GM12878 (cell line): Measurements from ENCODE around the gene LRRC57. TPM values are rescaled to one million over a fixed set of nuclear protein-coding genes. Genes with fewer than 3 reads are reported as not detected.

ENCODE experiments used
- CTCF ChIP-seq, 3 experiments: IDR thresholded peaks in 2 of 3; conservative IDR thresholded peaks in 1 of 3; 2 replicates each; pipeline ENCODE4 v1.5.1; 2011; ENCODE audit warnings: low read depth in 3 of 3, low read length in 3 of 3, mild to moderate bottlenecking in 3 of 3, control low read depth in 2 of 3, moderate library complexity in 2 of 3, inconsistent platforms in 1 of 3, mixed read lengths in 1 of 3; ENCODE audit not compliant: control insufficient read depth in 2 of 3, insufficient read depth in 1 of 3; ENCODE audit errors: extremely low read depth in 1 of 3
- E2F8 ChIP-seq: fragments of 450-650 bp; IDR thresholded peaks from 2 replicates; pipeline ENCODE4 v1.6.1; 2018; ENCODE audit warnings: mild to moderate bottlenecking, low read depth, moderate library complexity; ENCODE audit not compliant: partially characterized antibody
- MXI1 ChIP-seq: fragments of 150-350 bp; IDR thresholded peaks from 2 replicates; pipeline ENCODE4 v1.6.1; 2011; ENCODE audit warnings: low read depth, mild to moderate bottlenecking, inconsistent platforms, low read length, improper control_type of control experiment
- NBN ChIP-seq: fragments of 450-650 bp; IDR thresholded peaks from 2 replicates; pipeline ENCODE4 v1.6.1; 2016
- NR2C1 ChIP-seq: fragments of 450-650 bp; IDR thresholded peaks from 2 replicates; pipeline ENCODE4 v1.6.1; 2017; ENCODE audit warnings: antibody characterized with exemption, mild to moderate bottlenecking, moderate library complexity
- PAX5 ChIP-seq: IDR thresholded peaks from 2 replicates; pipeline ENCODE4 v1.6.1; 2011; ENCODE audit warnings: low read depth, low read length, borderline replicate concordance
- POLR2AphosphoS5 ChIP-seq: IDR thresholded peaks from 2 replicates; pipeline ENCODE4 v1.6.1; 2011; ENCODE audit warnings: mild to moderate bottlenecking, low read length, inconsistent platforms
- PRDM15 ChIP-seq: fragments of 450-650 bp; formaldehyde crosslinking; IDR thresholded peaks from 2 replicates; pipeline ENCODE4 v1.4.0; 2020; ENCODE audit warnings: mild to moderate bottlenecking, moderate library complexity
- RCOR1 ChIP-seq: conservative IDR thresholded peaks from 2 replicates; pipeline ENCODE4 v1.6.1; 2012; ENCODE audit warnings: low read depth, low read length, improper control_type of control experiment
- SMARCA5 ChIP-seq: fragments of 450-650 bp; IDR thresholded peaks from 2 replicates; pipeline ENCODE4 v1.6.1; 2017; ENCODE audit warnings: mild to moderate bottlenecking
- SMC3 ChIP-seq: IDR thresholded peaks from 2 replicates; pipeline ENCODE4 v1.6.1; 2011; ENCODE audit warnings: low read length, improper control_type of control experiment, borderline replicate concordance
- USF2 ChIP-seq: IDR thresholded peaks from 2 replicates; pipeline ENCODE4 v1.6.1; 2011; ENCODE audit warnings: low read depth, low read length, improper control_type of control experiment, borderline replicate concordance
- YY1 ChIP-seq: IDR thresholded peaks from 2 replicates; pipeline ENCODE4 v1.6.1; 2011; ENCODE audit warnings: low read depth, mild to moderate bottlenecking, low read length
- ZBTB40 ChIP-seq: fragments of 450-650 bp; IDR thresholded peaks from 2 replicates; pipeline ENCODE4 v1.6.1; 2016; ENCODE audit warnings: mild to moderate bottlenecking, moderate library complexity, borderline replicate concordance
- polyA plus RNA-seq, 11 experiments: library from polyadenylated mRNA; depleted of rRNA in 4 of 11; unstranded in 6 of 11; stranded (reverse) in 5 of 11; fragments of >200 nt; fragmentation: Nextera tagmentation in 4 of 11; fragmentation: Illumina TruSeq in 1 of 11; extraction: Ambion mirVana in 4 of 11; extraction: Trizol in 1 of 11; gene quantifications; 1 replicate in 1 of 11; 2 replicates in 10 of 11; pipeline versions ENCODE4 v1.2.1 to v1.2.3, GENCODE V29; 2011 to 2016; ENCODE audit warnings: inconsistent platforms in 2 of 11, missing spikeins in 2 of 11, low read depth in 1 of 11
- total RNA-seq, 4 experiments: library from RNA; depleted of rRNA in 3 of 4; stranded (reverse); fragments of >200 nt in 3 of 4; fragmentation: Illumina TruSeq in 1 of 4; extraction: Trizol in 1 of 4; gene quantifications; 2 replicates each; pipeline versions ENCODE4 v1.2.1 to v1.2.3, GENCODE V29; 2013 to 2021

LRRC57 gene
- total and polyA plus RNA-seq, 10 of the 15 experiments (the other 5 are each of a cell fraction or from before 2014, with no cell fraction given), result 5.2 to 15.7 (median 9.6) TPM

- TF ChIP-seq PRDM15 (no peak), RCOR1 (0 out of 2 replicates have a peak, but pooled peaks have one; percentile 66), PAX5 (peak; percentile 65; the same call in 1 of the 2 replicates), SMC3 (no peak), MXI1 (peak; percentile 53), CTCF (IDR thresholded peaks at IDR 0.05 in 2 of 3, conservative IDR thresholded peaks at IDR 0.05 in 1 of 3; ENCODE audit: control insufficient read depth in 2 of 3, extremely low read depth in 1 of 3, insufficient read depth in 1 of 3, low read depth in 3 of 3, low read length in 3 of 3) (0 out of 6 replicates have a peak, but pooled peaks of 1 of the 3 experiments have one; percentile 6), POLR2AphosphoS5 (peak; percentile 94), SMARCA5 (0 out of 2 replicates have a peak, but pooled peaks have one; percentile 28), E2F8 (peak; percentile 18), NBN (peak; percentile 85), ZBTB40 (peak; percentile 100), YY1 (peak; percentile 94), NR2C1 (no peak), USF2 (no peak)
These were observed 57.7 kb downstream of the LRRC57 start, which contains the start of gene ZNF106 (continued) for GRCh38 chr15:42490671-42491538.
